ENCODE measurements around the gene RHAG. TPM values are rescaled to one million over a fixed set of nuclear protein-coding genes. Genes with fewer than 3 reads are reported as not detected.
"Not testable (repeated sequence)": the region's sequence is repeated elsewhere in the genome, so short reads cannot be mapped to it uniquely, and the experiment has no call there.

RHAG gene
- total RNA-seq = 0.41 TPM

GRCh38 chr6:49636713-49637349 is at the start of gene RHAG:
Gene RHAG, minus strand, starts transcription at chr6:49636839. Its CDS starts 27 bp downstream, at chr6:49636812.
- no peak for FAIRE-seq
- no peak for DNase-seq (ENCODE audit: low spot score in 2 of 2)

DNA sequence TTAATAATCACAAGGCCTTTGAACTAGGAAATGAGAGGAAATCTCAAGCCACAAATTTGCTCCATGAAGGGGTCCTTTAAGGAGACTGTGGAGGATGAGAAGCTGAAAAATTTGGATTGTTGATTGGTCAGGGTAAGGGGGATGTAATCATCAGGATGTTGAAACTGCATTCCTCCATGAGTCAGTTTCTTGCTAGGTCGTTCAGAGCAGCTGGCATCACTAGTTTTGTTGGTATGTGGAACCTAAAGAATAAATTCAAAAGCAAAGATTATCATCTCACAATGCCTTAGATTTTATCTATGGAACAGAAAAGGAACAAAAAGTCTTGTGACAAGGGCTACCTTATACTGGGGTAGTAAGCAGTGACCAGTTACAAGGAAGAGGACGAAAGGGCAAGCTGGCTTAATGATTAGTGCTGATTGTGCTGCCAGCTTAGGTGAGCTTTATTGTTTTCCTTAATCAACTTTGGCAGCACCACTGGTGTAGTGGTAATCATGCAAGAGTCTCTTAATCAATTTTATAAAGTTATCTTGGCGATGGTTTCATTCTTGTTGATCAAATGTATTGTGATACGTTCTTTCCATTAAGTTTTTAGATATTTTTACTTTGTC is 40.1 kb upstream of the RHAG start:
- no peak for DNase-seq (ENCODE audit: low spot score in 2 of 2)

GRCh38 chr6:49675816-49676215 is 39.2 kb upstream of the RHAG start:
- no peak for DNase-seq (ENCODE audit: low spot score in 2 of 2)
- FAIRE-seq = no peak

More for the DNA sequence above, 40.1 kb upstream of the RHAG start:
- FAIRE-seq = no peak

- FAIRE-seq = no peak
- no peak for DNase-seq (ENCODE audit: low spot score in 2 of 2)
Measured at GRCh38 chr6:49668083-49668511, 31.5 kb upstream of the RHAG start.

DNA sequence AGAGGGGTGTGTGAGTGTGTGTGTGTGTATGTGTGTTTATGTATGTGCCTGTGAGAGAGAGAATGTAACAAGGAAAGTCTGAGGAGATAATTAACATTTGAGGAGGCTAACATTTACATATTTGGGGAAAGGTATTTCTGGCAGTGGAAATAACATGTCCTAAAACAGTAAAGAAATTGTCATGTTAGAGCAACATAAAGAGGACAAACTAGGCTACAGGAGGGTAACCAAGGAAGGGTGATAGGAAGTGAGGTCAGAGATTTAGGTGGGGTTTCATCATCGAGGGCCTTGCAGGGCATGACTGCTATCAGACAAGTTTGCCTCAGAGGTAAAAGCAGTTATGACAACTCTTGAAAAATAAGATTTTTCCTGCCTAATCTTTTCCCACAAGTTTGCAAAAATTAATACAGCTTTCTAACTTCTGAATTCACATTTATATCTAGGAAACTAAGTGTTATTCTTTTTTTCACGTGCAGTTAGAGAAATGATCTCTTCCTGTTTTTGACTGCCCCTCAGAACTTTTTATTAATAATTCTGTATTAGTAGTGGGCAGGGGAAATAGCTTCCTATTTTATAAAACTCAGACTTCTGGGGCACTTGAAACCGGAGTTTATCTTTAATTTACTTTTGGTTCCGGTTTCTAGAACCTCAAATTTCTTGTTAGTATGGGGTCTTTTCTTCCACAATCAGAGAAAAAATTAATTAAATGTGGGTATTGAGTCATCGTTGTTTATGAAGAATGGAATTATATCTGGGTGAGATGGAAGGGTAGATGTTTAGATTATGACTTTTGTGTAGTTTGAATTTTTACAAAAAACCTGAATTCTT is 30.5 kb upstream of the RHAG start:
- no peak for FAIRE-seq
- no peak for DNase-seq (ENCODE audit: low spot score in 2 of 2)

- FAIRE-seq (no peak), DNase-seq (ENCODE audit: low spot score in 2 of 2) (no peak)
Measured at GRCh38 chr6:49666480-49666879, 29.8 kb upstream of the RHAG start.

GRCh38 chr6:49664817-49665216 is 28.2 kb upstream of the RHAG start:
- no peak for FAIRE-seq
- DNase-seq (ENCODE audit: low spot score in 2 of 2) = no peak

DNA sequence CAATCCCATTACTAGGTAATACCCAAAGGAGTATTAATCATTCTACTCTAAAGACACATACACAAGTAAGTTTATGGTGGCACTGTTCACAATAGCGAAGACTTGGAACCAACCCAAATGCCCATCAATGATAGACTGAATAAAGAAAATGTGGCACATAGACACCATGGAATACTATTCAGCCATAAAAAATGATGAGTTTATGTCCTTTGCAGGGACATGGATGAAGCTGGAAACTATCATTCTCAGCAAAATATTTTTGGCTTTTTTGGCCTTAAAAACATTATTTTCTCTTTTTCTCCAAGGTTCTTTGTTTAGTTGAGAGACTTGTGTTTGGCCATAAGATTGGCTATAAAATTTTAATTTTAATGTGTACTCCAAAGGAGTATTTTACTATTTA is 27.4 kb upstream of the RHAG start:
- not testable (repeated sequence) for FAIRE-seq; DNase-seq (ENCODE audit: low spot score in 2 of 2)

GRCh38 chr6:49662892-49663261 is 26.2 kb upstream of the RHAG start:
- DNase-seq (ENCODE audit: low spot score in 2 of 2) (no peak), FAIRE-seq (no peak)

- DNase-seq (ENCODE audit: low spot score in 2 of 2) (no peak), FAIRE-seq (no peak)
Measured at GRCh38 chr6:49662231-49662891, 25.7 kb upstream of the RHAG start.

- DNase-seq (ENCODE audit: low spot score in 2 of 2) = no peak
- no peak for FAIRE-seq
Measured at GRCh38 chr6:49653942-49654341, 17.3 kb upstream of the RHAG start.

GRCh38 chr6:49653438-49653837 is 16.8 kb upstream of the RHAG start:
- no peak for FAIRE-seq
- no peak for DNase-seq (ENCODE audit: low spot score in 2 of 2)

DNA sequence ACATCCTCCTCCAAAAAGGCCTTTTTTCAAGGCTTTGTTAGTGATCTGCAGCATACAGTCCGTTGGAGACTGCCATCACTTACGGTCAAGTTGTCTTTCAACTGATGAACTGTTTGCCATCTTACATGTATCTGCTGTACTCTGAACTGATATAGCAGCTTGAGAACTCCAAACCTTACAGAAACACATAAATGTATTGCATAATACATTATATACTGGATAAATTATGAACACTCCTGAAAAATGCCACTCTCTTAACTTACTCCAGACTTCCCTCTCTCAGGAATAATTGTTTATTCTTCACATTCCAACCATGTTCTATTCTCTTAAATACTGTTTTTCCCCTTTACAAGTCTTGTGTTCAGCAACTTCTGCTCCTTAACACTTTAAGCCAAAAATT is 14.6 kb upstream of the RHAG start:
- no peak for DNase-seq (ENCODE audit: low spot score in 2 of 2)
- no peak for FAIRE-seq

GRCh38 chr6:49649988-49650387 is 13.3 kb upstream of the RHAG start:
- FAIRE-seq (no peak), DNase-seq (ENCODE audit: low spot score in 2 of 2) (no peak)

DNA sequence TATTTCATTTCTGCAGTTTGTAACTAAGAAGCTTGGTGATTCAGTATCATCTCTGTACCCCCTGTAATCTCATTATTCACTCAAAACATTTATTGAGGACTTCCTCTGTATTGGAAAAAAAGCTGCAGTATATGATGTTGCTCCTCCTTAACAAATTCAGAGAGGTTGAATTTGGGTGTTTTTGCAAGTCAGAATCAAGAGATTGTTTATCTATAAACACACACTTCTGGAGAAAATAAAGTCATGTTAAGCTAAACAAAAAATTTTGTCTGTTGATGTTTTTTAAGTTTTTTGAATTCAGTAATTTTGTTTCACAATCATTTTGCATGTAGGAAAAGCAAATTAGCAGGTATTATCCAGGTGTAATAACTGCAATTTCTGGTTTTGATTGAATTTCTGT is 11.4 kb upstream of the RHAG start:
- DNase-seq (ENCODE audit: low spot score in 2 of 2) (no peak), FAIRE-seq (no peak)

GRCh38 chr6:49647476-49647875 is 10.8 kb upstream of the RHAG start:
- no peak for FAIRE-seq

DNA sequence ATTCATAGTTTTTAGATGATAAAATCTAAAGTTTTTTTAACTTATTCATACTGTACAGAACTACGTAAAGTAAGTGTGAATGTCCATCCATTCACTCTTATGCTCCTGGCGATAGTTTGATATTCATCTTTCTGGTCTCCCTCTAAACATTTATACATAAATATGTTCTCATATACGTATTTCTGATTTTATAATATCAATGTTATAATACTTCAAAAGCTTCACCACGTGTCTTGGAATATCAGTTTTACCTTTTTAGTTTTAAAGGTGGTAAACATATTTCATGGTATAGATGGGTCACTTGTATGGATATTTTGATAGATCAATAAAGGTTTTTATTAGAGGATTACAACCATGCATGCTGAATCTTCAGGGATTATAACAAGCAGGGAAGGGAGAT is 10.3 kb upstream of the RHAG start:
- DNase-seq (ENCODE audit: low spot score in 2 of 2) = no peak
- FAIRE-seq = no peak

More at GRCh38 chr6:49647476-49647875, 10.8 kb upstream of the RHAG start:
- no peak for DNase-seq (ENCODE audit: low spot score in 2 of 2)

- FAIRE-seq = no peak
- DNase-seq (ENCODE audit: low spot score in 2 of 2) = no peak
Measured at GRCh38 chr6:49646130-49646824, 9.6 kb upstream of the RHAG start.

- FAIRE-seq = no peak
Measured at GRCh38 chr6:49645139-49645538, 8.5 kb upstream of the RHAG start.

GRCh38 chr6:49639177-49639817 is 2.7 kb upstream of the RHAG start:
- FAIRE-seq = no peak

More at GRCh38 chr6:49645139-49645538, 8.5 kb upstream of the RHAG start:
- no peak for DNase-seq (ENCODE audit: low spot score in 2 of 2)

More at GRCh38 chr6:49639177-49639817, 2.7 kb upstream of the RHAG start:
- DNase-seq (ENCODE audit: low spot score in 2 of 2) = no peak
